Measurements from ENCODE around the gene ST7L. TPM values are rescaled to one million over a fixed set of nuclear protein-coding genes. Genes with fewer than 3 reads are reported as not detected.

ST7L gene
- total RNA-seq, 1 donor from 2014 or later: 18.8 TPM

DNA sequence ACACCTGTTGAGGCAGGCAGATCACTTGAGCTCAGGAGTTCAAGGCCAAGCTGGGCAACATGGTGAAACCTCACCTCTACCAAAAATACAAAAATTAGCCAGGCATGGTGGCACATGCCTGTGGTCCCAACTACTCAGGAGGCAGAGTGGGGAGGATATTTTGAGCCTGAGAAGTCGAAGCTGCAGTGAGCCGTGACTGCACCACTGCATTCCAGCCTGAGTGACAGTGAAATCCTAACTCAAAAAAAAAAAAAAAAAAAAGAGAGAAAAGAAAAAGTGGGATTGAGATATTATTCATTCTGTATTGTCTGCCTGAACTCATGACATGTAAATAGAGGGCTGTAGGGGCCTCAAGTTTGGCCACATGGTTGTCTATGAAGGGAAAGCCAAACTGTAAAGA is 72.9 kb downstream of the ST7L start:
- no peak for DNase-seq (ENCODE audit: low spot score)

DNA sequence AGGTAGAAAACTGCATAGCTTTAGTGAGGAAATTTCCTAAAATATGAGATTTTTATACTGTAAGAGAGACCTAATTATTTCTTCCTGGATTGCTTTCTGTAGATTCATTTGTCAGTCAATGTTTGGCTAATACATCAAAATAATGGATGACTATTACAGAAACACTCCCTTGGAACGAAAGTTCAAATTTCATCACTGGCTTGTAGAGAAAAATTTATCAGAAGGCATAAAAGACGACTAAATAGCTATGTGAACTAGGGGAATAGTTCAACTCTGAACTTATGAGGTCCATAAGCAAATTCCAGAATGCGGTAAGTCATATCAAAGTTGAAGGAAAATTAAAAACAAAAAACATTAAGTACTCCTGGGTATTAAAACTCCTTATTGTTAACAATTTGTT is 74.2 kb downstream of the ST7L start:
- no peak for DNase-seq (ENCODE audit: low spot score)

DNA sequence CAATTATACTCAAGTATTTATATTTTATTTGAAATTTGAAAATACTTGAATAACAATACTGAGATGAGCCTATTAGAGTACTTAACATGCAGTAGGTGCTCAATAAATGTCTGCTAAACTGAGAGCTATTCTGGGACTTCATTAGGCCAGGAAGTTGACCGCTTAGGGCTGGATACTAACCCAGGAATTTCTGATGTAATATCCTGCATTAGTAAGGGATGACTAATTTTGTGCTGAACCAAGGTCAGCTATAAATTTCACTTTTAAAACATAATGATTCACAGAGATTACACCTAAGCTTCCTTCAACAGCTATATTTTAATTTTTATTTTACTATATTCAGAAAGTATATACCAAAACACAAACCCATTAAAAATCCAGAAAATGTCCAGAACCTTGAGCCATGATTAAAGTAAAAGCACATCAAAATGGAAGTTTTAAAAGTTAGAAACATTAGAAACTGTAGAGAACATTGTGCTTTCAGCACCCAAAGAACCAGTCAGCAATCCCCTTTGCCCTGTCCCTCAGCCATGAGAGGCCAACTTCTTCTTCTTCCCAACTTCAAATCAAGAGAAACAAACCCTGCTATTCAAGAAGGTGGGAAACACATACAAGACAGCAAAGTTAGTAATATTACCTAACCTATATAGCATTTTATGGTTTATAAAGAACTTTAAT is 74.8 kb downstream of the ST7L start:
- DNase-seq (ENCODE audit: low spot score): no peak

DNA sequence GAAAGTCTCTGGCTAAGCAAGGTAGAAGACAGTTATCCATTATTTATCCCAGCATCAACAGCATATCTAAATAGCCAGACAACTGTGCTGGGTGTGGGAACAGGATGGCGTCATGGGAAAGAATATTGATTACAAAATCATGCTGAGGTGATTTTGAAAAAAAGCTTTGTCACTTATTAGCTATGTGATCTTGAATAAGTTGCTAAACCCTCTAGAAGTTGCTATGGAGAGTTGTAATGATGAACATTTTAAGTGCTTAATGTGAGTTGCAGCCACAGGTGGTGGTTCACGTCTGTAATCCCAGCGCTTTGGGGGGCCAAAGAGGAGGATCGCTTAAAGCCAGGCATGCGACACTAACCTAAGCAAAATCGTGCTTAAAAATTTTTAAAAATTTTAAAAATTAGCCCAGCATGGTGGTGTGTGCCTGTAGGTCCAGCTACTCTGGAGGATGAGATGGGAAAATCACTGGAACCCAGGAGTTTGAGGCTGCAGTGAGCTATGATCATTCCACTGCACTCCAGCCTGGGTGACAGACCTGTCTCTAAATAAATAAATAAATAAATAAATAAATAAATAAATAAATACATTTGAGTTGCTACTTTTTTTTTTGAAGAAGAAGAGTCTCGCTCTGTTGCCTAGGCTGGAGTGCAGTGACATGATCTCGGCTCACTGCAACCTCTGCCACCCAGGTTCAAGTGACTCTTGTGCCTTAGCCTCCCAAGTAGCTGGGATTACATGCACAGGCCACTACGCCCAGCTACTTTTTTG is 76.6 kb downstream of the ST7L start:
- no peak for DNase-seq (ENCODE audit: low spot score)

DNA sequence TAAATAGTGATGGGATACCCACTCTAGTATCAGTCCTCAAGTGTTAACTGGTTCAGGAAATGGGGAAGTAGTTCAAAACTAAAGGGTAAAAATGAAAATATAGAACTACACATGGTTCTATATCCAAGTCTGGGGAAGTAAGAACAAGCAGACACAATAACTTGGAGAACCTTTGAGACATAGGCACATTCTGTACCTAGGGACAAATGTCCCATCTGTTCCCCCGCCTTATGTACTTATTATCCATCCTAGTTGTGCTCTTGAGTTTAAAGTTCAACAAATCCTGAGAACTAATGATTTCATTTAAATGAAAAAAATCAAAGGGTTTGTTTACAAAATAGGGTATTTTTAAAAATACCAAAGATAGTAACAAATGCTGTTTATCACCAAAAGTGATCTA is 77.6 kb downstream of the ST7L start:
- DNase-seq (ENCODE audit: low spot score): no peak

DNA sequence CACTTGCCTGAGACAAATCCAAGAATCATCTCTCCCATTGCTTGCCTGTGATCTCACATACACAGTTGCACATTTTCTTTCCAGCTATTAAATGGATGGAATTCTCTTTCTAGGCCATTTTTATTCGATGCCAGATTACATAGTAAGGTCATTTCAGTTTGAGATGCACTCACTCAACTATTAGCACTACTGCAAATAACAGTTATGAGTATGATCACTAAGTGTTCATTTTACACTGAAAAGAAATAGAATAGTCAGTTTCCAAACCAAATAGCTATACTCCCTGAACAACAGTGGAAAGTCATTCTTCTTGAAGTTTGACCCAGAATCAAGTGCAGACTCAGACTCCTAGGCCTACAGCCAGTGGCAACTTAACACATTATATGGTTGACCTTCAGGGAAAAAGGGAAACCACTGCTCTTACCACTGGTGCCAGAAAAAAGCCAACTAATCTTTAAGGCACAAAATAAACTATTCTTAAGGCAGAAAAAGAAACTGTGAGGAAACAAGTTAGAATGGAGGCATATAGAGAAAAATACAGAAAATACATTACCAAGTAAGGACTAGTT is 78.6 kb downstream of the ST7L start:
- DNase-seq (ENCODE audit: low spot score): no peak

DNA sequence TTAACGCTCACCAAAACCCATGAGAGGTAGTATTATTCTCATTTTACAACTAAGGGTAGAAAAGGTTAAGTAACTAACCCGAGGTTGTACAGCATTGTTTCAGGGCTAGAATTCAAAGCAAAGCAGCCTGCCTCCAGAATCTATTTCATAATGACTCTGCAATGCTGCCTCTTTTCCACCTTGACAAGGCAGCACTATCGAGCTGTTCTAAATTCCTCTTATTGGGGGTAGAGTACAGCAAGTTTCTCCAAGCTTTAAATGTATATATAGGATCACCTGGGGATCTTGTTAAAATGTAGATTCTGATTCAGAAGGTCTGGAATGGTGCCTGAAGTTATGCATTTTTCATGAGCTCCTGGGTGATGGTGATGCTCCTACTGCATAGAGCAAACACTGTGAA is 80.1 kb downstream of the ST7L start:
- no peak for DNase-seq (ENCODE audit: low spot score)

DNA sequence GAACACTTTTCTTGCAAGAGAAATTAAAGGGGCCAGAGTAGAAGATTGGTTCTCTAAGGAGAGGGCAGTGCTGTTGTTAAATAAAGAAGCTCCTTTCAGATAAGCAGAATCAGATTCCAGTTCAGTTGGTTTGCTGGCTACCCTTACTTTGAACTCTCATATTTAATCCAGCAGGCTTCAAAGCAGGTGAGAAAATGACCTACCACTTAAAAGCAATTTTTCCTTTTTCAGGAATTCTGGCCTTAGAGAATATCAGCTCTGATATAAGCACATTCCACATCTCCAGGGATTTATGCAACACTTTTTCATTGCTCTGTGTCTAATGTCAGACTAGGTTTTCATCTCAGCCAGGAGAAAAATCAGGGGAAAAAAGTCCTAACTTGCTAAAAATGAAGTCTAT is 81.5 kb downstream of the ST7L start:
- no peak for DNase-seq (ENCODE audit: low spot score)

DNA sequence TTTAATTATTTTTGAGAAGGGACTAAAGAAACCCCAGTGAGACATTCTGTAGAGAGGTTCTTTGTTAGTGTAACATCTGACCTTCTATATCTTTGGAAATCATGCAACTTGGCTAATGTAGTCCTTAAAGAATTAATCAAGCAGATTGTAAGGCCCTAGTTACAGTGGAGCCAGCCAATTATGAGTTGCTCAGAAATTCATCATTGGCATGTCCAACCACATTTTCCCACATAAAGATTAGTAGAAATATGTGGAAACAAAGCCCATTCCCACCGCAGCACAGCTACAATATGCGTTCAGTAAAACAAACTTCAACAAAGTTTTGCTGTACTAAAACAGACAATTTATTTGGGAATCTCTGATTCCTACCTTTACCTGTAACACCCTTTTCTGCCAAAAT is 82.4 kb downstream of the ST7L start:
- no peak for DNase-seq (ENCODE audit: low spot score)

DNA sequence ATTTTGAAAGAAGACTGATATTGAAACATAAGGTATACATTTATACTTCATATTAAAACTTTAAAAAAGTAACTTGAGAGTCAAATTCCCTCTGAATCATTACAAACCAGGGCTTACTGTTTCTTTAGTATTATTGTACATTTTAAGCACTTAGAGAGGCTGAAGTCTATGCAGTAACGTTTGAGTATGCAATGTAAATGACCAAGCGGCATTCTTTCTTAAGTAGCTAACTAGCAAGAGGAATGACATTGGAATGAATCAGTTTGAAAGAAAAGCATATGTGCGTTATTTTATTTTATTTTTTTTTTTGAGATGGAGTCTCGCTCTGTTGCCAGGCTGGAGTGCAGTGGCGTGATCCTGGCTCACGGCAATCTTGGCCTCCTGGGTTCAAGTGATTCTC is 85.9 kb downstream of the ST7L start:
- no peak for DNase-seq (ENCODE audit: low spot score)

DNA sequence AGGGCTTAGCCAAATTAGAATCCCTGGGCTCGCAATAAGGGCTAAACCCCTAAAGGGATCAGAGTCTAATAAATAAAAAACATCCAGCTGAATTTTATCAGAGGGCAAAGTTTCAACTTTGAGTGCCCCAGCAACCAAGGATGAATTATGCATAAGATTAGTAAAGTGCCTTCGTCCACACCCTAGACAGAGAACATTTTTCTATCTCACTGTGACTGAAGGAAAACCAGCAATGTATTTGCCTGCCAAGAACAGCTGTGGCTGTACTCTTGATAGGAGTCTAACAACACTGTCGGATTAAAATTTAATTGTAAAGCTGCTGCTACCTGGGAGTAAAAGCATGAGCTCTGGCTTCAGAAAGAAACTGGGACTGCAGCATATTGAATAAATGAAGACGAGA is 86.9 kb downstream of the ST7L start:
- DNase-seq (ENCODE audit: low spot score): no peak

DNA sequence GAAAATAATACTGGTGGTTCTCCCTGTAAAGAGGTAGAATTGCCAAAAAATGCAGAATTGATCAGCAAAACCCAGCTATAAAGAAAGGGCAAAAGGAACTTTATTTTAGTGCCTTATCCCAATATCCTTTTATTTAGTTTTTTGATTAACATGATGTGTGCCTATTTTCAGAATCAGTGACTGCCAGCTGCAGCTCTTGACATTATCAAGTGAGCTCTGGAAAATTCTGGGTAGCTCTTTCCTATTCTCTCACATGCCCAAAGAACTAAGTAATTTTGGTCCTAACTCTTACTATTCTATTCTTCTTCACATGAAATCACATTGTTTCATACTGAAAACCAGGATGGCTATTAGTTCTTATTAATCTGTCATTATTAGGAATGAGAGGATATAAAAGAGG is 88.1 kb downstream of the ST7L start:
- DNase-seq (ENCODE audit: low spot score): no peak

DNA sequence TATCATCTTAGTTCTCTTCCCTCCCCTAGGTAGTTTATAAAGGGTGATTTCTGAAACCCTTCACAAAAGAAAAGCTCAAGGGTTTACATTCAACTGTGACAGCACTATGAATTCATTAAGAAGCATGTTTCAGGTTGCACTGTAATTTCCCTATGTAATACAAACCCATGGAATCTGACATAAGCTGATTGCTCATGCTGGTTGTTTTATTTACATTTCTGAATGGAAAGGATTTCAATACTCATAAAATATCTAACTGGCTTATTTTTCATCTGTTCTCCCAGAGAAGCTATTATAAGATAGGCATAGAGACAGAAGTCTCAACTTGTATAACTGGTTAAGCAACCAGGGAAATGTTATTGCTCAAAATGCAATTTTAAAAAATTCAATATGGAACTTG is 89.6 kb downstream of the ST7L start:
- no peak for DNase-seq (ENCODE audit: low spot score)

DNA sequence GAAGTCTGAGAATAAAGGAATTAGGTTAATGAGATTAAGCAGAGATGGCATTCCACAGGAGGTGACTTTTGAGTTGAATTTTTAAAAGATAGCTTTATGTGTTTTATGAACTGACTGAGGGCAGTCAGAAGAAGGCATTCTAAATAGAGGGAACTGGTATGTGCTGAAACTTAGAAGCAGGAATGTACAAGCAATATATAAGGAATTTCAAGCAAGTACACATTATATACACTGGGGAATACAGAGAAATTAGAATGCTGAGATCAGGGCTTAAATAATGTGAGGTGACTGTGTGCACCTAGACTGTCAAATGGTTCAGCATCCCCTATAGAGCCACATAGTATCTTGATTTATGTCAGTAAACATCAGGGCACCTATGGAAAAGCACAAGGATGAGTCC is 90.9 kb downstream of the ST7L start:
- no peak for DNase-seq (ENCODE audit: low spot score)

DNA sequence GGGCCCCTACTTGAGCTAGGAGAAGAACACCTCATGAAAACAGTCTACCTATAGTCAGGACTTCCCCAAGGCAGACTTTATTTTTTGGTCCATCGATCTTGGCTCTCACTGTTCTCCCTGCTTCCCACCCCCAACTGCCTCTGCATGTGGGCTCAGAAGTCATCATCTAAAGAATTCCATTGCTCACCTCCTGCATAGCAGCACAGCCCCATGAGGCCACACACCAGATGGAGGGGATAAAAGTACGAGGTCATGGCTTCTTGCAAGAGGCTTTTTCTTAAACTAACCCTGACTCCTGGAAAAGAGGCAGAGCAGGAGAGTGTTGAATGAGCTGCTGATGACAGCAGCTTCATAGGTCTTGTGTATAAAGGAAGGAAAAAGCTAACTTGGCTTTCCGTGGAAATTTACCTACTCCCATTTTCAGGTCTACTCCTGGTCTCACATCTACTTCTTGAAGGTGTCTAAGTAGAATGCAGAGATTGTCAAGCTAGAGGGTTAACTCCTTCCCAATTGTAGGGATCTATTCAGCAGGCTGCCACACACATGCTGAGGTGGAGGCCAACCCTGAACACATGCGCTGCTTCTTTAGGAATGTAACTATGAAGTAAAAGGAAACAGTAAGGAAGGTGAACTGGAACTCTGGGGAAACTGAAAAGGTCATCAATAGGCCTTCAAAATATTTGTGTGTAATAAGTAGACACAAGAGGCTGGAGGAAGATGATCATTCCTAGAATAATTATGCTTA is 91.5 kb downstream of the ST7L start:
- DNase-seq (ENCODE audit: low spot score): no peak

DNA sequence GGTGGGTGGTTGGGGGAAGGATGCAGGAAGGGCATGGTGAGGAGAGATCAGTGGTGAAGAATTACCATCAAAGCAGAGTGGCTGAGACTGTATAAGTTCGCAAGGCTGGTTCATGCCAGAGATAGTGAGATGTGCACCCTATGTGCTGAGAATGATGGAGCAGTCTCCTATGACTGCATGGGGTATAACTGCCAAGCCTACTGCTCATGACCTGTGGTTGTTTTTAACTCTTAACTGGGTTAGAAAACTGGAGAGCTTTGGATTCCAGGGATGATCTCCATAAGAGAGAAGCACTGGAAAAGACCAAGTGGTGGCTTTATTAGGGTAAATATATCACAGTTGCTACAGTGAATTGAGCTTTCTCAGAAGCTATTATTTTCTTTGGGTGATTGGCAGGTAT is 94.0 kb downstream of the ST7L start:
- DNase-seq (ENCODE audit: low spot score): no peak

DNA sequence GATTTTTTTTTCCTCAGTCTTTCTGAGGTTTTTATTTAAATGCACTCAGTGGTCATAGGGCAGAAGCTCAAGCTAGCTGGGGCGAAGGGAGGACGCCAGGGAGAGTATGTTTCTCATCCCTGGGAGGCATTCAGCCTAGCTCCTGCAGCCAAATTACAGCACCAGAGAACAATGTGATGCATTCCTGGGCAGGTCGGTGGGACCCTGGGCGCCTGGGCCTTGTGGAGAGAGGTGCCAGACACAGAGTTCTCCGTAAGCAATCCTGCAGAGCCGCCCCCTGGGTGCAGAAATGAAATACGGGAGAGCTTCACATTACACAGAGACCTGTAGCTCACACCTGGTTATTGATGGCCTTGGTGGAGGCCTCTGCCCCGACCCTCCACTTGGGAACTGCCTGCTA is 94.7 kb downstream of the ST7L start:
- no peak for DNase-seq (ENCODE audit: low spot score)

DNA sequence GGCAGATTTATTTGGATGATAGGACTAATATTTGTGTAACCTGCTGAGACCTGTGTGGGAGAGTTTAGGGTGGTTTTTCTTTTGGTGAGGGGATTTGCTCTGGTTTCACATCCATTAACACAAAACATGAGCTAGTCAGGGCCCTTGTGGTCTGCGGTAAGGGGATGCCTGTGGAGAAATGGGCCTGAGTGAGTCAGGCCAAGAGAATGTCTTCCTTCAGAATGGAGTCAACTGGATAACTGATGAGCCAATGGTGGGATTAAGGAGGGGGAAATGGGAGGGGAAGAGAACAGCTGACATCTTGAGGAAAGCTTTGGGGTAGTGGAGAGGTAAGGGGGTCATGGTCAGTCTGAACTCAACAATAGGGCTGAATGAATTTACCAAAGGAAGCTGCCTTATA is 96.3 kb downstream of the ST7L start:
- DNase-seq (ENCODE audit: low spot score): no peak

DNA sequence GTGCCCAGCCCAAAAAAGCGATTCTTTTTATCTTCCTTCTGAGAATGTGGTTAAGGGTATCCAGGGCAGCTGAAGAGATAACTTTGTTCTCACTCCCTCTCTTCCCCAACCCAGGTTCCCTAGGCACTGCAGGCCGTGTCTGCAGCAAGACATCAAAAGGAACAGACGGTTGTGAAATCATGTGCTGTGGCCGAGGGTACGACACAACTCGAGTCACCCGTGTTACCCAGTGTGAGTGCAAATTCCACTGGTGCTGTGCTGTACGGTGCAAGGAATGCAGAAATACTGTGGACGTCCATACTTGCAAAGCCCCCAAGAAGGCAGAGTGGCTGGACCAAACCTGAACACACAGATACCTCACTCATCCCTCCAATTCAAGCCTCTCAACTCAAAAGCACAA is 98.8 kb downstream of the ST7L start:
- no peak for DNase-seq (ENCODE audit: low spot score)

DNA sequence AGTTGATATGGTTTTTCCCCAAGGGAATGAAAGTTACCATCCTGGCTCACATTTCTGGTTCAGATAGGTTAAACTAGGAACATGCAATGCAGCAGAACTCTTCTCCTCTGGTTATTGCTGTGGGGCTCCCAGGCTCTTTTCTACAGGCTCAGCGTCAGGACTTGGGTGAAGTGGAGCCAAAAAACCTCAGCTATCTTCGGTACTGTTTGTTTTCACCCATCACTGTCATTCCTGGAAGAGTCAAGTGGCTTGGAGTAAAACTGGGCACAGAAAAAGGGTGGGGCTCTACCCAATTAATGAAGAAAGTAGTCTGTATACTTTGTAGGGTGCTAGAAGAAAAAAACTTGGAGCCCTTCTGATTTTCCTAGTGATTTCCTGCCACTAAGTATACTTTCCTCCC is 100.8 kb downstream of the ST7L start:
- DNase-seq (ENCODE audit: low spot score): no peak

DNA sequence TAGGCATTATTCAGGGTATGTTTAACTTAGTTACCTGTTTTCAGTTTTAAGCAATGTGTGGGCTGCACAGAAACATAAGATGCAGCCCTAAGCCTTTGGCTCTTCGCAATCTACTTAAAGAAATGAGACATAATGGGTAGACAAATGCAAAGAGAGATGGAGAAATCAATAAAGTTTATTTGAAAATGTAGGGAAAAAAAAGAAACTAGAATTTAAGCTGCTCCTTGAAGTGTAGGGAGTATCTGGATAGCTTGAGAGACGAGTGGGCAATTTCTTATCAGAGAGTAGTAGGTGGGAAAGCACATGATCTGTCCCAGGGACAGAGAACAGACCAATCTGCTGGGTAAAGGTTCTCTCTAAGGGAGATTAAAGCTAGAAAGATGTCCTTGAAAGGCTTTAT is 101.3 kb downstream of the ST7L start:
- no peak for DNase-seq (ENCODE audit: low spot score)

DNA sequence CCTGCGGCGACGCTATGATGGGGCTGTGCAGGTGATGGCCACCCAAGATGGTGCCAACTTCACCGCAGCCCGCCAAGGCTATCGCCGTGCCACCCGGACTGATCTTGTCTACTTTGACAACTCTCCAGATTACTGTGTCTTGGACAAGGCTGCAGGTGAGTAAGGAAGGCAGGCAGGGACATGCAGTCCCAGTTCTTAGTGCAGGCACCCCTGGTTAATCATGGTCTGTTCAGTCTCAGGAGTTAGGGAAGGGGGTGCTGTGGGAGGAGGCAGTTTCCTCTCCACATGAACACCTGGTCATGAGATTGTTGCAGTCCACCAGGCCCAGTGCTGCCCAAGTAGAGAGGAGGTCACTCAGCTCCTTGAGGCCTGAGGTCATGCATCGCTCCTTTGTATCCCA is 101.7 kb downstream of the ST7L start:
- no peak for DNase-seq (ENCODE audit: low spot score)

DNA sequence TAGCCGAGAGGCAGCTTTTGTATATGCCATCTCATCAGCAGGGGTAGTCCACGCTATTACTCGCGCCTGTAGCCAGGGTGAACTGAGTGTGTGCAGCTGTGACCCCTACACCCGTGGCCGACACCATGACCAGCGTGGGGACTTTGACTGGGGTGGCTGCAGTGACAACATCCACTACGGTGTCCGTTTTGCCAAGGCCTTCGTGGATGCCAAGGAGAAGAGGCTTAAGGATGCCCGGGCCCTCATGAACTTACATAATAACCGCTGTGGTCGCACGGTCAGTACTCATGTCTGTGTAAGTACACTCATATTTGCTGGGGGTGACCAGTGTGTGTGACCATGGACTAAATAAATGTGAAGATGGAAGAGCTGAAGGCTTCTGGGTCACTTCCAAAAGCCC is 102.8 kb downstream of the ST7L start:
- DNase-seq (ENCODE audit: low spot score): no peak

Measured in mucosa of gallbladder (tissue), 1 donor.